ENCODE results near the gene KLF16. TPM values are rescaled to one million over a fixed set of nuclear protein-coding genes. Genes with fewer than 3 reads are reported as not detected.

Gene KLF16
- total and polyA plus RNA-seq, 2 experiments from 2014 or later = 8.9 to 20.2 TPM

GRCh38 chr19:1871630-1872029 lies 8.3 kb upstream of the KLF16 start:
- Mint-ChIP-seq H3K27me3 (ENCODE audit: insufficient read depth, low read depth, poor library complexity) (peaks cover 7% of the 10 kb centered on the region), H3K27ac (no peak overlapping the region), H3K9me3 (no peaks in the 10 kb centered on the region), H3K4me1 (peaks cover 16% of the 10 kb centered on the region), H3K36me3 (ENCODE audit: low read depth) (peaks cover 4% of the 10 kb centered on the region; the same call in 2 of the 3 replicates), H3K4me3 (no peak overlapping the region)
- Histone ChIP-seq H3F3A (replicated peaks; ENCODE audit: low read depth) (peaks cover 11% of the 10 kb centered on the region; the same call in 1 of the 2 replicates), H3K79me2 (replicated peaks; ENCODE audit: insufficient read depth) (peaks cover 31% of the 10 kb centered on the region), H3K27ac (ENCODE audit: low read depth) (no peak overlapping the region), H2AFZ (no peak overlapping the region), H3K4me2 (no peak overlapping the region), H3K4me1 (ENCODE audit: insufficient read depth) (peaks cover 15% of the 10 kb centered on the region), H3K36me3 (ENCODE audit: insufficient read depth) (no peaks in the 10 kb centered on the region), H3K27me3 (ENCODE audit: insufficient read depth) (no peaks in the 10 kb centered on the region), H3K4me3 (no peak overlapping the region), H4K20me1 (replicated peaks; ENCODE audit: insufficient read depth) (no peaks in the 10 kb centered on the region; the same call in 1 of the 2 replicates), H3K9me2 (ENCODE audit: insufficient read depth) (no peaks in the 10 kb centered on the region)
- ATAC-seq (no peak), DNase-seq (ENCODE audit: low spot score) (no peak)
- TF ChIP-seq CREB1 (CRISPR knock-in tag; IDR thresholded peaks at IDR 0.05; ENCODE audit: low read depth) (no peak), NANOG (IDR thresholded peaks at IDR 0.05; ENCODE audit: borderline replicate concordance) (no peak), CTCF (conservative IDR thresholded peaks at IDR 0.05; ENCODE audit: low read depth in 2 of 2) (no peak), ZNF114 (CRISPR knock-in tag; IDR thresholded peaks at IDR 0.05) (no peak), ZNF331 (CRISPR knock-in tag; IDR thresholded peaks at IDR 0.05; ENCODE audit: low read depth) (no peak), EZH2phosphoT487 (IDR thresholded peaks at IDR 0.05; ENCODE audit: unreplicated experiment) (no peak), POLR2AphosphoS5 (IDR thresholded peaks at IDR 0.05; ENCODE audit: low read depth) (no peak), EZH2 (IDR thresholded peaks at IDR 0.05; ENCODE audit: low read depth, unreplicated experiment) (no peak), STAT1 (IDR thresholded peaks at IDR 0.05; ENCODE audit: unreplicated experiment) (no peak)
- TF ChIP-seq, protein P1, sequence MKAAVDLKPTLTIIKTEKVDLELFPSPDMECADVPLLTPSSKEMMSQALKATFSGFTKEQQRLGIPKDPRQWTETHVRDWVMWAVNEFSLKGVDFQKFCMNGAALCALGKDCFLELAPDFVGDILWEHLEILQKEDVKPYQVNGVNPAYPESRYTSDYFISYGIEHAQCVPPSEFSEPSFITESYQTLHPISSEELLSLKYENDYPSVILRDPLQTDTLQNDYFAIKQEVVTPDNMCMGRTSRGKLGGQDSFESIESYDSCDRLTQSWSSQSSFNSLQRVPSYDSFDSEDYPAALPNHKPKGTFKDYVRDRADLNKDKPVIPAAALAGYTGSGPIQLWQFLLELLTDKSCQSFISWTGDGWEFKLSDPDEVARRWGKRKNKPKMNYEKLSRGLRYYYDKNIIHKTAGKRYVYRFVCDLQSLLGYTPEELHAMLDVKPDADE (IDR thresholded peaks at IDR 0.05) = no peak
- TF ChIP-seq, protein P2, sequence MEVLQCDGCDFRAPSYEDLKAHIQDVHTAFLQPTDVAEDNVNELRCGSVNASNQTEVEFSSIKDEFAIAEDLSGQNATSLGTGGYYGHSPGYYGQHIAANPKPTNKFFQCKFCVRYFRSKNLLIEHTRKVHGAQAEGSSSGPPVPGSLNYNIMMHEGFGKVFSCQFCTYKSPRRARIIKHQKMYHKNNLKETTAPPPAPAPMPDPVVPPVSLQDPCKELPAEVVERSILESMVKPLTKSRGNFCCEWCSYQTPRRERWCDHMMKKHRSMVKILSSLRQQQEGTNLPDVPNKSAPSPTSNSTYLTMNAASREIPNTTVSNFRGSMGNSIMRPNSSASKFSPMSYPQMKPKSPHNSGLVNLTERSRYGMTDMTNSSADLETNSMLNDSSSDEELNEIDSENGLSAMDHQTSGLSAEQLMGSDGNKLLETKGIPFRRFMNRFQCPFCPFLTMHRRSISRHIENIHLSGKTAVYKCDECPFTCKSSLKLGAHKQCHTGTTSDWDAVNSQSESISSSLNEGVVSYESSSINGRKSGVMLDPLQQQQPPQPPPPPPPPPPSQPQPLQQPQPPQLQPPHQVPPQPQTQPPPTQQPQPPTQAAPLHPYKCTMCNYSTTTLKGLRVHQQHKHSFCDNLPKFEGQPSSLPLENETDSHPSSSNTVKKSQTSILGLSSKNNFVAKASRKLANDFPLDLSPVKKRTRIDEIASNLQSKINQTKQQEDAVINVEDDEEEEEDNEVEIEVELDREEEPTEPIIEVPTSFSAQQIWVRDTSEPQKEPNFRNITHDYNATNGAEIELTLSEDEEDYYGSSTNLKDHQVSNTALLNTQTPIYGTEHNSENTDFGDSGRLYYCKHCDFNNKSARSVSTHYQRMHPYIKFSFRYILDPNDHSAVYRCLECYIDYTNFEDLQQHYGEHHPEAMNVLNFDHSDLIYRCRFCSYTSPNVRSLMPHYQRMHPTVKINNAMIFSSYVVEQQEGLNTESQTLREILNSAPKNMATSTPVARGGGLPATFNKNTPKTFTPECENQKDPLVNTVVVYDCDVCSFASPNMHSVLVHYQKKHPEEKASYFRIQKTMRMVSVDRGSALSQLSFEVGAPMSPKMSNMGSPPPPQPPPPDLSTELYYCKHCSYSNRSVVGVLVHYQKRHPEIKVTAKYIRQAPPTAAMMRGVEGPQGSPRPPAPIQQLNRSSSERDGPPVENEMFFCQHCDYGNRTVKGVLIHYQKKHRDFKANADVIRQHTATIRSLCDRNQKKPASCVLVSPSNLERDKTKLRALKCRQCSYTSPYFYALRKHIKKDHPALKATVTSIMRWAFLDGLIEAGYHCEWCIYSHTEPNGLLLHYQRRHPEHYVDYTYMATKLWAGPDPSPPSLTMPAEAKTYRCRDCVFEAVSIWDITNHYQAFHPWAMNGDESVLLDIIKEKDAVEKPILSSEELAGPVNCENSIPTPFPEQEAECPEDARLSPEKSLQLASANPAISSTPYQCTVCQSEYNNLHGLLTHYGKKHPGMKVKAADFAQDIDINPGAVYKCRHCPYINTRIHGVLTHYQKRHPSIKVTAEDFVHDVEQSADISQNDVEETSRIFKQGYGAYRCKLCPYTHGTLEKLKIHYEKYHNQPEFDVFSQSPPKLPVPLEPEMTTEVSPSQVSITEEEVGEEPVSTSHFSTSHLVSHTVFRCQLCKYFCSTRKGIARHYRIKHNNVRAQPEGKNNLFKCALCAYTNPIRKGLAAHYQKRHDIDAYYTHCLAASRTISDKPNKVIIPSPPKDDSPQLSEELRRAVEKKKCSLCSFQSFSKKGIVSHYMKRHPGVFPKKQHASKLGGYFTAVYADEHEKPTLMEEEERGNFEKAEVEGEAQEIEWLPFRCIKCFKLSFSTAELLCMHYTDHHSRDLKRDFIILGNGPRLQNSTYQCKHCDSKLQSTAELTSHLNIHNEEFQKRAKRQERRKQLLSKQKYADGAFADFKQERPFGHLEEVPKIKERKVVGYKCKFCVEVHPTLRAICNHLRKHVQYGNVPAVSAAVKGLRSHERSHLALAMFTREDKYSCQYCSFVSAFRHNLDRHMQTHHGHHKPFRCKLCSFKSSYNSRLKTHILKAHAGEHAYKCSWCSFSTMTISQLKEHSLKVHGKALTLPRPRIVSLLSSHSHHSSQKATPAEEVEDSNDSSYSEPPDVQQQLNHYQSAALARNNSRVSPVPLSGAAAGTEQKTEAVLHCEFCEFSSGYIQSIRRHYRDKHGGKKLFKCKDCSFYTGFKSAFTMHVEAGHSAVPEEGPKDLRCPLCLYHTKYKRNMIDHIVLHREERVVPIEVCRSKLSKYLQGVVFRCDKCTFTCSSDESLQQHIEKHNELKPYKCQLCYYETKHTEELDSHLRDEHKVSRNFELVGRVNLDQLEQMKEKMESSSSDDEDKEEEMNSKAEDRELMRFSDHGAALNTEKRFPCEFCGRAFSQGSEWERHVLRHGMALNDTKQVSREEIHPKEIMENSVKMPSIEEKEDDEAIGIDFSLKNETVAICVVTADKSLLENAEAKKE (CRISPR knock-in tag; IDR thresholded peaks at IDR 0.05) = no peak

Data from GM23338 (cell line).